K562 treated with DMSO at 1 percent for 24 hours (cell line): ENCODE measurements around the gene TBC1D16. TPM values are rescaled to one million over a fixed set of nuclear protein-coding genes. Genes with fewer than 3 reads are reported as not detected.

Source experiments
- total RNA-seq: library from RNA; unstranded; fragments of 300-600 nt; gene quantifications from 2 replicates; pipeline ENCODE4 v1.2.3, GENCODE V29; 2022; ENCODE audit warnings: low read depth; ENCODE audit not compliant: insufficient read depth

TBC1D16 gene, protein sequence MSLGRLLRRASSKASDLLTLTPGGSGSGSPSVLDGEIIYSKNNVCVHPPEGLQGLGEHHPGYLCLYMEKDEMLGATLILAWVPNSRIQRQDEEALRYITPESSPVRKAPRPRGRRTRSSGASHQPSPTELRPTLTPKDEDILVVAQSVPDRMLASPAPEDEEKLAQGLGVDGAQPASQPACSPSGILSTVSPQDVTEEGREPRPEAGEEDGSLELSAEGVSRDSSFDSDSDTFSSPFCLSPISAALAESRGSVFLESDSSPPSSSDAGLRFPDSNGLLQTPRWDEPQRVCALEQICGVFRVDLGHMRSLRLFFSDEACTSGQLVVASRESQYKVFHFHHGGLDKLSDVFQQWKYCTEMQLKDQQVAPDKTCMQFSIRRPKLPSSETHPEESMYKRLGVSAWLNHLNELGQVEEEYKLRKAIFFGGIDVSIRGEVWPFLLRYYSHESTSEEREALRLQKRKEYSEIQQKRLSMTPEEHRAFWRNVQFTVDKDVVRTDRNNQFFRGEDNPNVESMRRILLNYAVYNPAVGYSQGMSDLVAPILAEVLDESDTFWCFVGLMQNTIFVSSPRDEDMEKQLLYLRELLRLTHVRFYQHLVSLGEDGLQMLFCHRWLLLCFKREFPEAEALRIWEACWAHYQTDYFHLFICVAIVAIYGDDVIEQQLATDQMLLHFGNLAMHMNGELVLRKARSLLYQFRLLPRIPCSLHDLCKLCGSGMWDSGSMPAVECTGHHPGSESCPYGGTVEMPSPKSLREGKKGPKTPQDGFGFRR
- 0.96 and 1.2 TPM in 2 replicates for total RNA-seq

GRCh38 chr17:80035687-80035936 is at the start of gene TBC1D16:
TBC1D16 (minus strand) TSS chr17:80035872; CDS start chr17:80013547, 22,325 bp downstream.

GRCh38 chr17:80035937-80036714 is 454 bp upstream of the TBC1D16 start, which contains the start of gene CCDC40:
CCDC40 (plus strand) TSS chr17:80036642; CDS start chr17:80036663, 21 bp downstream.

Other genes starting within 250 kb of the TBC1D16 start
- gene CBX8, start 238.8 kb downstream of the TBC1D16 start, total RNA-seq = 7.4 and 8.5 TPM in 2 replicates
- gene CBX4, start 196.4 kb downstream of the TBC1D16 start, total RNA-seq = 99.7 and 102 TPM in 2 replicates
- not detected in 2 replicates for gene CCDC40, start 770 bp upstream of the TBC1D16 start, total RNA-seq
- 15.3 and 16.1 TPM in 2 replicates for gene GAA, start 65.7 kb upstream of the TBC1D16 start, total RNA-seq
- gene EIF4A3, start 111.3 kb upstream of the TBC1D16 start, total RNA-seq = 129 and 136 TPM in 2 replicates
- 0.52 and 0.54 TPM in 2 replicates for gene CARD14, start 134.2 kb upstream of the TBC1D16 start, total RNA-seq
- 48.8 and 50.2 TPM in 2 replicates for gene SGSH, start 184.5 kb upstream of the TBC1D16 start, total RNA-seq
- 14.1 and 15.2 TPM in 2 replicates for gene SLC26A11, start 184.6 kb upstream of the TBC1D16 start, total RNA-seq
- gene RNF213, start 225.0 kb upstream of the TBC1D16 start, total RNA-seq = 51.2 and 53.2 TPM in 2 replicates